ENCODE data around the gene WNT3A.

WNT3A gene

DNA sequence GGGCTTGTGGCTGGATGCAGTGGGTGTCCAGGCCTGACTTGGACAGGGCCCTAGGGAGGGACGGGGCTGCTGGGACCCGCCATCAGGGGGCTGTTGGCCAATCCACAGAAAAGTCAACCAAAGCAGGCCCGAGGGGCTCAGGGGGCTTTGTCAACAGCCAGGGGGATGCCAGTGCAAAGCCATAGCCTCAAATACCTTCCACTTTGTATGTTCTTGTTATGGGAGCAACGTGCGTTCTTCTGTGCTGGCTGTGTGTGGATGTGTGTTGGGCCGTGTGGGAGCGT lies 40.3 kb downstream of the WNT3A start:
- WGBS (ENCODE audit: insufficient coverage) = 100% methylated on average over 2 of the region's 7 CpGs

DNA sequence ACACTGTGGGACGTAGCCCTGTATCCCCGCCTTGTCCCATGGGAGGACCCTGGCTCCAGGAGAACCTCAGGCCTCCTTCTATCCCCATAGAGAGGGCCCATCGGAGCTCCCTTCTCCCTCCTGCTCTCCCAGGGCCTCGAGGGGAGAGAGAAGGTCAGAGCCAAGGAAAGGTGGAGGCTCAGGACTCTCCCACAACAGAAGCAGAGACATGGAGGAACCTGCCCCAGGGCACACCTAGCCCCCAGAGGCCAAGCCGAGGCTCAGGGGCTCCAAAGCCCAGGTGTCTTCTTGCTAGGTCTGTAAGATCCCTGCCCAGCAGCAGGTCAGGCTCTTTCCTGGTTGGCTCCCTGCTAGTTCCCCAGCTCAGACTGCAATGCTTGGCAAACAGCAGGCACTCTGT lies 41.3 kb downstream of the WNT3A start:
- no peak overlapping the region for H3K4me3 ChIP-seq (ENCODE audit: control insufficient read depth in 1 of 7, extremely low read depth in 1 of 7, insufficient read depth in 4 of 7, low read depth in 2 of 7, low read length in 6 of 7)
- no peaks in the 10 kb centered on the region for H3K4me1 ChIP-seq (ENCODE audit: control extremely low read depth in 1 of 4, control insufficient read depth in 4 of 4, insufficient read depth in 4 of 4, low read length in 3 of 4)
- DNase-seq = no peak
- peaks cover 0 to 15% (median 2%) of the 10 kb centered on the region in 5 experiments for H3K27me3 ChIP-seq (replicated peaks in 2 of 5; ENCODE audit: control insufficient read depth in 4 of 5, insufficient read depth in 5 of 5, low read length in 4 of 5)
- H3K36me3 ChIP-seq (ENCODE audit: control insufficient read depth in 4 of 4, insufficient read depth in 4 of 4, low read length in 3 of 4) = no peaks in the 10 kb centered on the region
- H3K27ac ChIP-seq (ENCODE audit: insufficient read depth in 1 of 2, low read depth in 1 of 2, low read length in 2 of 2, poor library complexity in 1 of 2, severe bottlenecking in 2 of 2) = no peak overlapping the region
- peaks cover 0 to 5% (median 2%) of the 10 kb centered on the region in 5 experiments for H3K9me3 ChIP-seq (ENCODE audit: control extremely low read depth in 1 of 5, control insufficient read depth in 4 of 5, insufficient read depth in 2 of 5, low read depth in 1 of 5, low read length in 4 of 5)
- CTCF ChIA-PET = no interaction called here
- WGBS (ENCODE audit: insufficient coverage) = 100% methylated on average over 2 of the region's 5 CpGs
- POLR2A ChIA-PET = interaction anchor here (0.7 kb wide), 1 partner anchor 90 kb away, joined by 3 read pairs; no protein-coding TSS in a partner anchor

More for the DNA sequence above, 40.3 kb downstream of the WNT3A start:
- ChIA-PET POLR2A (no interaction called here), CTCF (no interaction called here)
- no peaks in the 10 kb centered on the region for H3K4me1 ChIP-seq (ENCODE audit: control extremely low read depth in 1 of 4, control insufficient read depth in 4 of 4, insufficient read depth in 4 of 4, low read length in 3 of 4)
- no peak overlapping the region for H3K27ac ChIP-seq (ENCODE audit: insufficient read depth in 1 of 2, low read depth in 1 of 2, low read length in 2 of 2, poor library complexity in 1 of 2, severe bottlenecking in 2 of 2)
- peaks cover 0 to 11% (median 0%) of the 10 kb centered on the region in 5 experiments for H3K27me3 ChIP-seq (replicated peaks in 2 of 5; ENCODE audit: control insufficient read depth in 4 of 5, insufficient read depth in 5 of 5, low read length in 4 of 5)
- H3K4me3 ChIP-seq (ENCODE audit: control insufficient read depth in 1 of 7, extremely low read depth in 1 of 7, insufficient read depth in 4 of 7, low read depth in 2 of 7, low read length in 6 of 7) = no peak overlapping the region
- peaks cover 0 to 5% (median 2%) of the 10 kb centered on the region in 5 experiments for H3K9me3 ChIP-seq (ENCODE audit: control extremely low read depth in 1 of 5, control insufficient read depth in 4 of 5, insufficient read depth in 2 of 5, low read depth in 1 of 5, low read length in 4 of 5)
- H3K36me3 ChIP-seq (ENCODE audit: control insufficient read depth in 4 of 4, insufficient read depth in 4 of 4, low read length in 3 of 4) = no peaks in the 10 kb centered on the region
- no peak for DNase-seq

DNA sequence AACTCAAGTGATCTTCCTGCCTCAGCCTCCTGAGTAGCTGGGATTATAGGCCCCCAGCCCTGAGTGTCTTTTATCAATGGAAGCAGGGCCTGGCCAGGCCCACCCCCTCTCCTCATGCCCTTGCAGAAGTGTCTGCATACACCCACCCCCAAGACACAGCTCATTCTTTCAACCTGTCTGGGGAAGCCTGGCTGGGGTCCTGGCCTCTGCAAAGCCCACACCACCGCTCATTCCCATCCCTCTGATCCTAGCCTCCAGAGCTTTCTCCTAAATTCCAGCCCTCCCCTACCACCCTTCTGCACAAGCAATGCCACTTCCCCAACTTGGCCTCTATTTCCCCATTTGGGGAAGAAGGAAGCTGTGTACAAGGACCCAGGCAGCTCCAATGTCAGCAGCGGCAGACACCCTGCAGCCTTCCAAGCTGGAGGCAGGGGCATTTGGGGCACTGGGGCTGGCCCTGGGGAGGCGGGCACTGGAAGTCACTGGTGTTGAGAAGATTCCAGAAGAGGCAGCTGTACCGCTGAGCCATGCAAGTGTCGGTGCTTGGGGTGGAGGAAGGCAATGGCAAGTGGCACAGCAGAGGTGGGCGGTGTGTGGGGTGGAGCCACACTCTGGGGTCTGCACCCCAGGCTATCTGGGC lies 42.0 kb downstream of the WNT3A start:
- WGBS (ENCODE audit: insufficient coverage) = 83% methylated on average over 4 of the region's 6 CpGs
- Histone ChIP-seq H3K36me3 (ENCODE audit: control insufficient read depth in 4 of 4, insufficient read depth in 4 of 4, low read length in 3 of 4) (no peaks in the 10 kb centered on the region), H3K9me3 (ENCODE audit: control extremely low read depth in 1 of 5, control insufficient read depth in 4 of 5, insufficient read depth in 2 of 5, low read depth in 1 of 5, low read length in 4 of 5) (peaks cover 0 to 5% (median 2%) of the 10 kb centered on the region in 5 experiments), H3K27ac (ENCODE audit: insufficient read depth in 1 of 2, low read depth in 1 of 2, low read length in 2 of 2, poor library complexity in 1 of 2, severe bottlenecking in 2 of 2) (no peak overlapping the region), H3K4me3 (ENCODE audit: control insufficient read depth in 1 of 7, extremely low read depth in 1 of 7, insufficient read depth in 4 of 7, low read depth in 2 of 7, low read length in 6 of 7) (no peak overlapping the region), H3K4me1 (ENCODE audit: control extremely low read depth in 1 of 4, control insufficient read depth in 4 of 4, insufficient read depth in 4 of 4, low read length in 3 of 4) (no peaks in the 10 kb centered on the region), H3K27me3 (replicated peaks in 2 of 5; ENCODE audit: control insufficient read depth in 4 of 5, insufficient read depth in 5 of 5, low read length in 4 of 5) (peaks cover 0 to 15% (median 2%) of the 10 kb centered on the region in 5 experiments)
- ChIA-PET CTCF (no interaction called here), POLR2A (no interaction called here)
- no peak for DNase-seq

DNA sequence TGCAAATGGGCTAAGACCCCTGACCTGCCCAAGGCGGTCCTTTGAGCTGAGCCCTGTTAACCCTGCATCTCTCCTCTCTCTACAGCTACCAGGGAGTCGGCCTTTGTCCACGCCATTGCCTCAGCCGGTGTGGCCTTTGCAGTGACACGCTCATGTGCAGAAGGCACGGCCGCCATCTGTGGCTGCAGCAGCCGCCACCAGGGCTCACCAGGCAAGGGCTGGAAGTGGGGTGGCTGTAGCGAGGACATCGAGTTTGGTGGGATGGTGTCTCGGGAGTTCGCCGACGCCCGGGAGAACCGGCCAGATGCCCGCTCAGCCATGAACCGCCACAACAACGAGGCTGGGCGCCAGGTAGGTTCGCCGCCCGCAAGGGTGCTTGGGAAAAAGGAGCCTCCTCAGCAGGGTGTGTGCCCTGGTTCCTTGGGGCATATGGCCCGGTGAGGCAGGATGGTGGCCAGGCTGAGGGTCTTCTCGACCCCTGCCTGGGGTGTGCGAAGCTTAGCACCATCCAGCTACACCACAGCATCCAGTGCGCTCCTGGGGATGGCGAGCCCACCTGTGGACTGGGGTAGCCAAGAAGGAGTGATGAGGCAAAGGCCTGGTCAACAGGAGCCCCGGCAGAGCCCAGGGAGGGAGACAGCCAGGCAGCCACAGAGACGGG lies 43.9 kb downstream of the WNT3A start:
- POLR2A ChIA-PET = no interaction called here
- 96% methylated on average over 26 of the region's 30 CpGs for WGBS (ENCODE audit: insufficient coverage)
- Histone ChIP-seq H3K4me1 (ENCODE audit: control extremely low read depth in 1 of 4, control insufficient read depth in 4 of 4, insufficient read depth in 4 of 4, low read length in 3 of 4) (no peaks in the 10 kb centered on the region), H3K27ac (ENCODE audit: insufficient read depth in 1 of 2, low read depth in 1 of 2, low read length in 2 of 2, poor library complexity in 1 of 2, severe bottlenecking in 2 of 2) (no peak overlapping the region), H3K9me3 (ENCODE audit: control extremely low read depth in 1 of 5, control insufficient read depth in 4 of 5, insufficient read depth in 2 of 5, low read depth in 1 of 5, low read length in 4 of 5) (peaks cover 0 to 7% (median 2%) of the 10 kb centered on the region in 5 experiments), H3K27me3 (replicated peaks in 2 of 5; ENCODE audit: control insufficient read depth in 4 of 5, insufficient read depth in 5 of 5, low read length in 4 of 5) (peaks cover under 1 to 14% (median 12%) of the 10 kb centered on the region in 5 experiments), H3K36me3 (ENCODE audit: control insufficient read depth in 4 of 4, insufficient read depth in 4 of 4, low read length in 3 of 4) (no peaks in the 10 kb centered on the region), H3K4me3 (ENCODE audit: control insufficient read depth in 1 of 7, extremely low read depth in 1 of 7, insufficient read depth in 4 of 7, low read depth in 2 of 7, low read length in 6 of 7) (no peak overlapping the region)
- CTCF ChIA-PET = interaction anchor here (0.8 kb wide), 1 partner anchor 569 kb away, joined by 3 read pairs; no protein-coding TSS in a partner anchor
- DNase-seq = no peak

DNA sequence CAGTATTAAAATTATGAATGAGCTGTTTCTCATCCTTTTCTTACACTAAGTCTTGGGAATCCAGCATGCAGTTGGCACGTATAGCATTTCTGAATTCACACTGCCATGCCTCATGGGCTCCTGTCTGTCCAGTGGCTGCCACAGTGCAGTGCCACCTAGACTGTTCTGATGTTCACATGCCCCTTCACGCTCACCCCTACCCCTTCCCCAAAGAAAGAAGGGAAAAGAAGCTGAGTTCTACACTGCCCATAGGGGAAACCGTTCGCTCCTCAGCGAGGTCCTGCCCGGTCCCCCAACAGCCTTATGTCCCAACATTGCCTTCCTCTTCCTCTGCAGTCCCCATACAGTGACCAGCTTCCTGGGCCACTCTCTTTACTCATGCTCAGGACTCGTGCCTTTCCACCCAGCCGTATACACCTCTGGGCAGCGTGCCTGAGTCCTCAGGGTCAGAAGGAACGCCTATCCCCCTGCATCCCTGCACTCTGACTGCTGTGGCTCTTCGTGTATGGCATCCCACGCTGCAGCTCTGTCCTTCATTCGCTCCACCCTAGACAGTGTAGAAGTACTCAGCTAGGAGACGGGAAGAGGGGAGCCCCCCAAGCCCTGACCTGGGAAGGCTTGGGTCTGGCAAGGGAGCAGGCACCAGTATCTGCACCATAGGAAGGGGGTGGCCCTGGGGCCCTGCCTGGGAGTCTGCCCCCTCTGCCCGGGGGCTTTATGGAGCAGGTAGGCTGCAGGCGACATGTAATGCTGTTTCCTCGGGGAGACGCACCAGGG lies 51.6 kb downstream of the WNT3A start:
- ChIA-PET CTCF (interaction anchor here (2.2 kb wide), 1 partner anchor 54 kb away, joined by 5 read pairs; no protein-coding TSS in a partner anchor), POLR2A (no interaction called here)
- H3K9me3 ChIP-seq (ENCODE audit: control extremely low read depth in 1 of 5, control insufficient read depth in 4 of 5, insufficient read depth in 2 of 5, low read depth in 1 of 5, low read length in 4 of 5) = peaks cover 0 to 11% (median 0%) of the 10 kb centered on the region in 5 experiments
- no peaks in the 10 kb centered on the region for H3K36me3 ChIP-seq (ENCODE audit: control insufficient read depth in 4 of 4, insufficient read depth in 4 of 4, low read length in 3 of 4)
- peaks cover 6 to 83% (median 41%) of the 10 kb centered on the region in 5 experiments for H3K27me3 ChIP-seq (replicated peaks in 2 of 5; ENCODE audit: control insufficient read depth in 4 of 5, insufficient read depth in 5 of 5, low read length in 4 of 5)
- H3K4me3 ChIP-seq (ENCODE audit: control insufficient read depth in 1 of 7, extremely low read depth in 1 of 7, insufficient read depth in 4 of 7, low read depth in 2 of 7, low read length in 6 of 7) = no peak overlapping the region
- H3K27ac ChIP-seq (ENCODE audit: insufficient read depth in 1 of 2, low read depth in 1 of 2, low read length in 2 of 2, poor library complexity in 1 of 2, severe bottlenecking in 2 of 2) = no peak overlapping the region
- no peak for DNase-seq
- H3K4me1 ChIP-seq (ENCODE audit: control extremely low read depth in 1 of 4, control insufficient read depth in 4 of 4, insufficient read depth in 4 of 4, low read length in 3 of 4) = peaks cover 0 to 21% (median 13%) of the 10 kb centered on the region in 4 experiments
- 50% methylated on average over 12 of the region's 18 CpGs for WGBS (ENCODE audit: insufficient coverage)

DNA sequence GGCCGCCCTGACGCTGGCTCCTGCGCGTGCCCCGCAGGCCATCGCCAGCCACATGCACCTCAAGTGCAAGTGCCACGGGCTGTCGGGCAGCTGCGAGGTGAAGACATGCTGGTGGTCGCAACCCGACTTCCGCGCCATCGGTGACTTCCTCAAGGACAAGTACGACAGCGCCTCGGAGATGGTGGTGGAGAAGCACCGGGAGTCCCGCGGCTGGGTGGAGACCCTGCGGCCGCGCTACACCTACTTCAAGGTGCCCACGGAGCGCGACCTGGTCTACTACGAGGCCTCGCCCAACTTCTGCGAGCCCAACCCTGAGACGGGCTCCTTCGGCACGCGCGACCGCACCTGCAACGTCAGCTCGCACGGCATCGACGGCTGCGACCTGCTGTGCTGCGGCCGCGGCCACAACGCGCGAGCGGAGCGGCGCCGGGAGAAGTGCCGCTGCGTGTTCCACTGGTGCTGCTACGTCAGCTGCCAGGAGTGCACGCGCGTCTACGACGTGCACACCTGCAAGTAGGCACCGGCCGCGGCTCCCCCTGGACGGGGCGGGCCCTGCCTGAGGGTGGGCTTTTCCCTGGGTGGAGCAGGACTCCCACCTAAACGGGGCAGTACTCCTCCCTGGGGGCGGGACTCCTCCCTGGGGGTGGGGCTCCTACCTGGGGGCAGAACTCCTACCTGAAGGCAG lies 52.3 kb downstream of the WNT3A start:
- Histone ChIP-seq H3K9me3 (ENCODE audit: control extremely low read depth in 1 of 5, control insufficient read depth in 4 of 5, insufficient read depth in 2 of 5, low read depth in 1 of 5, low read length in 4 of 5) (peaks cover 0 to 8% (median 0%) of the 10 kb centered on the region in 5 experiments), H3K27ac (ENCODE audit: insufficient read depth in 1 of 2, low read depth in 1 of 2, low read length in 2 of 2, poor library complexity in 1 of 2, severe bottlenecking in 2 of 2) (no peak overlapping the region), H3K4me1 (ENCODE audit: control extremely low read depth in 1 of 4, control insufficient read depth in 4 of 4, insufficient read depth in 4 of 4, low read length in 3 of 4) (peaks cover 0 to 21% (median 13%) of the 10 kb centered on the region in 4 experiments), H3K36me3 (ENCODE audit: control insufficient read depth in 4 of 4, insufficient read depth in 4 of 4, low read length in 3 of 4) (no peaks in the 10 kb centered on the region), H3K27me3 (replicated peaks in 2 of 5; ENCODE audit: control insufficient read depth in 4 of 5, insufficient read depth in 5 of 5, low read length in 4 of 5) (peaks cover 6 to 88% (median 41%) of the 10 kb centered on the region in 5 experiments), H3K4me3 (ENCODE audit: control insufficient read depth in 1 of 7, extremely low read depth in 1 of 7, insufficient read depth in 4 of 7, low read depth in 2 of 7, low read length in 6 of 7) (peak overlapping the region in 2 of 7 experiments; percentile 32 to 62)
- WGBS (ENCODE audit: insufficient coverage) = 10% methylated on average over 66 of the region's 66 CpGs
- ChIA-PET POLR2A (no interaction called here), CTCF (interaction anchor here (2.2 kb wide), 1 partner anchor 55 kb away, joined by 5 read pairs; no protein-coding TSS in a partner anchor)
- DNase-seq = peak; percentile 57 to 87 (median 81)

Measured in common myeloid progenitor, CD34-positive (primary cell).